ENCODE results near the gene SRSF4. TPM values are rescaled to one million over a fixed set of nuclear protein-coding genes. Genes with fewer than 3 reads are reported as not detected.
A peak's percentile ranks its signal among the peaks of the same experiment; 100 is the strongest.

The SRSF4 gene
- polyA plus RNA-seq, 1 of the 3 experiments (the other 2 are of a cell fraction) = 62.6 TPM

GRCh38 chr1:29117381-29117780 lies 64.3 kb downstream of the SRSF4 start:
- no peak for DNase-seq
- Histone ChIP-seq H3F3A (replicated peaks; ENCODE audit: insufficient read depth) (peaks cover 3% of the 10 kb centered on the region), H3K79me2 (ENCODE audit: insufficient read depth) (no peaks in the 10 kb centered on the region), H3K9ac (no peak overlapping the region), H3K27me3 (ENCODE audit: insufficient read depth) (no peaks in the 10 kb centered on the region), H4K20me1 (ENCODE audit: insufficient read depth) (no peaks in the 10 kb centered on the region), H3K9me3 (no peaks in the 10 kb centered on the region), H3K4me1 (ENCODE audit: control insufficient read depth in 1 of 2, insufficient read depth in 2 of 2, low read depth in 1 of 2, low read length in 1 of 2) (peaks cover 0 to 4% of the 10 kb centered on the region in 2 experiments; a peak in 1 of 4 replicates), H3K27ac (ENCODE audit: low read depth in 2 of 2, low read length in 1 of 2) (no peak overlapping the region), H3K4me2 (no peak overlapping the region), H3K36me3 (replicated peaks in 1 of 2; ENCODE audit: control insufficient read depth in 1 of 2, insufficient read depth in 2 of 2, low read length in 1 of 2) (no peaks in the 10 kb centered on the region), H3K4me3 (ENCODE audit: low read depth in 2 of 2, low read length in 1 of 2) (no peak overlapping the region), H2AFZ (ENCODE audit: low read depth) (no peak overlapping the region), H3K9me2 (no peaks in the 10 kb centered on the region)
- WGBS (ENCODE audit: low lambda C conversion rate) = 84% methylated on average over 2 of the region's 2 CpGs
- POLR2A ChIA-PET = no interaction called here
- CTCF ChIA-PET = interaction anchor here (2.6 kb wide), 1 partner anchor 235 kb away, joined by 12 read pairs; no protein-coding TSS in a partner anchor
- TF ChIP-seq RAD21 (IDR thresholded peaks at IDR 0.05; ENCODE audit: low read length) (peak; percentile 36), USF1 (IDR thresholded peaks at IDR 0.05; ENCODE audit: borderline replicate concordance, low read depth) (no peak)

- H2AFZ ChIP-seq (ENCODE audit: low read depth) = no peak overlapping the region
- WGBS (ENCODE audit: low lambda C conversion rate) = 86% methylated on average over 1 of the region's 1 CpG
- no peaks in the 10 kb centered on the region for H3K79me2 ChIP-seq (ENCODE audit: insufficient read depth)
- peaks cover 3% of the 10 kb centered on the region for H3F3A ChIP-seq (replicated peaks; ENCODE audit: insufficient read depth)
- no peak overlapping the region for H3K4me2 ChIP-seq
- POLR2A ChIA-PET = no interaction called here
- H3K36me3 ChIP-seq (replicated peaks in 1 of 2; ENCODE audit: control insufficient read depth in 1 of 2, insufficient read depth in 2 of 2, low read length in 1 of 2) = no peaks in the 10 kb centered on the region
- no peaks in the 10 kb centered on the region for H3K9me3 ChIP-seq
- CTCF ChIA-PET = interaction anchor here (0.6 to 4.4 kb wide), 3 partner anchors 7 to 233 kb away, joined by 3 to 20 read pairs (median 4); no protein-coding TSS in a partner anchor
- no peak overlapping the region for H3K9ac ChIP-seq
- no peaks in the 10 kb centered on the region for H3K27me3 ChIP-seq (ENCODE audit: insufficient read depth)
- no peaks in the 10 kb centered on the region for H3K4me1 ChIP-seq (ENCODE audit: control insufficient read depth in 1 of 2, insufficient read depth in 2 of 2, low read depth in 1 of 2, low read length in 1 of 2)
- no peak overlapping the region for H3K4me3 ChIP-seq (ENCODE audit: low read depth in 2 of 2, low read length in 1 of 2)
- no peak overlapping the region for H3K27ac ChIP-seq (ENCODE audit: low read depth in 2 of 2, low read length in 1 of 2)
- no peaks in the 10 kb centered on the region for H4K20me1 ChIP-seq (ENCODE audit: insufficient read depth)
- H3K9me2 ChIP-seq = no peaks in the 10 kb centered on the region
- TF ChIP-seq RAD21 (IDR thresholded peaks at IDR 0.05; ENCODE audit: low read length) (no peak), IRF3 (IDR thresholded peaks at IDR 0.05; ENCODE audit: low read depth, low read length) (no peak), YY1 (IDR thresholded peaks at IDR 0.05; ENCODE audit: low read depth) (no peak), CHD2 (IDR thresholded peaks at IDR 0.05; ENCODE audit: low read length, partially characterized antibody) (no peak), EP300 (IDR thresholded peaks at IDR 0.05; ENCODE audit: borderline replicate concordance in 1 of 2, low read depth in 1 of 2, low read length in 1 of 2) (no peak), GABPA (IDR thresholded peaks at IDR 0.05; ENCODE audit: low read depth) (no peak), NFIC (IDR thresholded peaks at IDR 0.05; ENCODE audit: borderline replicate concordance) (no peak), SIN3A (IDR thresholded peaks at IDR 0.05; ENCODE audit: borderline replicate concordance, low read depth, low read length) (no peak), FOSL2 (IDR thresholded peaks at IDR 0.05; ENCODE audit: borderline replicate concordance, low read depth) (no peak), RFX5 (IDR thresholded peaks at IDR 0.05; ENCODE audit: low read length) (no peak), SMC3 (IDR thresholded peaks at IDR 0.05; ENCODE audit: low read depth, low read length) (no peak), JUND (IDR thresholded peaks at IDR 0.05) (no peak), POLR2AphosphoS5 (IDR thresholded peaks at IDR 0.05; ENCODE audit: low read depth, low read length) (no peak)
- no peak for DNase-seq
Observed at GRCh38 chr1:29114654-29115053, 67.0 kb downstream of the SRSF4 start.

All from SK-N-SH (cell line).